IMR-90 (cell line): ENCODE measurements around the gene LONRF3. TPM values are rescaled to one million over a fixed set of nuclear protein-coding genes. Genes with fewer than 3 reads are reported as not detected.

ENCODE experiments used
- ATAC-seq: fragments of 200-7000 bp; cut with Tn5 transposase; 2 replicates; pipeline ENCODE4 v1.9.1; 2020; ENCODE audit warnings: low read depth, mild to moderate bottlenecking, moderate library complexity
- BruUV-seq: library from RNA; stranded (reverse); fragments of 400-500 nt; replicated peaks from 2 replicates; lab custom pipeline; 2021; lab: Mats Ljungman, UMichigan
- CTCF ChIA-PET: fragments of 300-600 bp; formaldehyde crosslinking; extraction: SDS; loops from one replicate; lab custom pipeline; 2021; ENCODE audit warnings: antibody characterized with exemption; lab: Yijun Ruan, JAX
- POLR2A ChIA-PET: fragments of 300-600 bp; sonication (Branson Sonifier 250); formaldehyde crosslinking; loops from one replicate; lab custom pipeline; 2022; ENCODE audit warnings: antibody characterized with exemption; ENCODE audit not compliant: unreplicated experiment; lab: Charles Lee
- DNase-seq: peaks from one replicate; pipeline ENCODE4 v3.0.0; 2013
- H2AFZ ChIP-seq: replicated peaks from 2 replicates; pipeline ENCODE3; 2013; ENCODE audit warnings: low read length, mild to moderate bottlenecking; ENCODE audit not compliant: poor library complexity
- H2AK5ac ChIP-seq: 2 replicates; pipeline ENCODE4 v1.6.1; 2013; ENCODE audit warnings: low read depth, low read length, inconsistent platforms
- H2AK9ac ChIP-seq: replicated peaks from 2 replicates; pipeline ENCODE3; 2013; ENCODE audit warnings: mild to moderate bottlenecking, low read depth, low read length, moderate library complexity; ENCODE audit not compliant: poor library complexity
- H2BK120ac ChIP-seq: 2 replicates; pipeline ENCODE4 v1.6.1; 2013; ENCODE audit warnings: low read depth, low read length, inconsistent platforms
- H2BK15ac ChIP-seq: 3 replicates; pipeline ENCODE4 v1.6.1; 2013; ENCODE audit warnings: low read depth, low read length, inconsistent platforms
- H2BK20ac ChIP-seq: 2 replicates; pipeline ENCODE4 v1.6.1; 2013; ENCODE audit warnings: low read depth, mild to moderate bottlenecking, inconsistent platforms, low read length, moderate library complexity
- H2BK5ac ChIP-seq: 2 replicates; pipeline ENCODE4 v1.6.1; 2013; ENCODE audit warnings: mild to moderate bottlenecking, low read depth, low read length, inconsistent platforms; ENCODE audit not compliant: poor library complexity, severe bottlenecking
- H3K14ac ChIP-seq: replicated peaks from 2 replicates; pipeline ENCODE4 v1.6.1; 2013; ENCODE audit warnings: low read depth, low read length, inconsistent platforms
- H3K18ac ChIP-seq: 2 replicates; pipeline ENCODE4 v1.6.1; 2013; ENCODE audit warnings: low read depth, low read length, control low read depth
- H3K23ac ChIP-seq: 2 replicates; pipeline ENCODE4 v1.6.1; 2013; ENCODE audit warnings: low read depth, low read length, inconsistent platforms
- H3K27ac ChIP-seq: 2 replicates; pipeline ENCODE4 v1.5.1; 2013; ENCODE audit warnings: mild to moderate bottlenecking, control low read depth, low read length; ENCODE audit not compliant: insufficient read depth
- H3K27me3 ChIP-seq: 2 replicates; pipeline ENCODE4 v1.6.1; 2013; ENCODE audit warnings: low read length; ENCODE audit not compliant: control insufficient read depth, insufficient read depth
- H3K36me3 ChIP-seq: 2 replicates; pipeline ENCODE4 v1.6.1; 2013; ENCODE audit warnings: low read length, mixed read lengths; ENCODE audit not compliant: control insufficient read depth, insufficient read depth
- H3K4ac ChIP-seq: 2 replicates; pipeline ENCODE4 v1.6.1; 2013; ENCODE audit warnings: low read depth, low read length, inconsistent platforms
- H3K4me1 ChIP-seq: 2 replicates; pipeline ENCODE4 v1.6.1; 2013; ENCODE audit warnings: low read length, mixed read lengths; ENCODE audit not compliant: control insufficient read depth, insufficient read depth
- H3K4me2 ChIP-seq: 2 replicates; pipeline ENCODE4 v1.6.1; 2013; ENCODE audit warnings: low read depth, mild to moderate bottlenecking, control low read depth, low read length, moderate library complexity
- H3K4me3 ChIP-seq: 2 replicates; pipeline ENCODE4 v1.5.1; 2013; ENCODE audit warnings: low read depth, mild to moderate bottlenecking, control low read depth, low read length, moderate library complexity; ENCODE audit not compliant: insufficient read depth
- H3K56ac ChIP-seq: 2 replicates; pipeline ENCODE4 v1.6.1; 2013; ENCODE audit warnings: low read length, inconsistent platforms; ENCODE audit not compliant: insufficient read depth; ENCODE audit errors: extremely low read depth
- H3K79me1 ChIP-seq, 2 experiments: 2 replicates each; pipeline ENCODE4 v1.6.1; 2013; ENCODE audit warnings: low read length in 2 of 2, inconsistent platforms in 1 of 2, low read depth in 1 of 2
- H3K9ac ChIP-seq: 2 replicates; pipeline ENCODE4 v1.6.1; 2013; ENCODE audit warnings: low read depth, low read length, control low read depth
- H3K9me1 ChIP-seq: 2 replicates; pipeline ENCODE4 v1.6.1; 2013; ENCODE audit warnings: low read length, inconsistent platforms; ENCODE audit not compliant: insufficient read depth
- H3K9me3 ChIP-seq: 2 replicates; pipeline ENCODE4 v1.6.1; 2013; ENCODE audit warnings: low read length; ENCODE audit not compliant: control insufficient read depth, insufficient read depth
- H4K20me1 ChIP-seq: 2 replicates; pipeline ENCODE4 v1.6.1; 2013; ENCODE audit warnings: low read length, inconsistent platforms; ENCODE audit not compliant: insufficient read depth
- H4K5ac ChIP-seq: 2 replicates; pipeline ENCODE4 v1.6.1; 2013; ENCODE audit warnings: mild to moderate bottlenecking, low read depth, low read length, control low read depth
- H4K8ac ChIP-seq, 2 experiments: 2 replicates each; pipeline ENCODE4 v1.6.1; 2013; ENCODE audit warnings: low read depth in 2 of 2, low read length in 2 of 2, control low read depth in 1 of 2, inconsistent platforms in 1 of 2
- H4K91ac ChIP-seq: 2 replicates; pipeline ENCODE4 v1.6.1; 2013; ENCODE audit warnings: low read depth, low read length, inconsistent platforms; ENCODE audit not compliant: insufficient read depth
- BHLHE40 ChIP-seq: fragments of 150-350 bp; IDR thresholded peaks from 2 replicates; pipeline ENCODE4 v1.6.1; 2016; ENCODE audit warnings: mild to moderate bottlenecking, low read depth, low read length
- CEBPB ChIP-seq: IDR thresholded peaks from 2 replicates; pipeline ENCODE4 v1.6.1; 2012; ENCODE audit warnings: low read depth, low read length, improper control_type of control experiment
- CHD1 ChIP-seq: IDR thresholded peaks from 2 replicates; pipeline ENCODE4 v1.6.1; 2012; ENCODE audit warnings: low read depth, low read length, improper control_type of control experiment
- CTCF ChIP-seq: conservative IDR thresholded peaks from 2 replicates; pipeline ENCODE4 v1.5.1; 2012; ENCODE audit warnings: mild to moderate bottlenecking, low read depth, low read length, improper control_type of control experiment
- ELK1 ChIP-seq: fragments of 150-350 bp; IDR thresholded peaks from 2 replicates; pipeline ENCODE4 v1.6.1; 2016; ENCODE audit warnings: low read depth, mild to moderate bottlenecking, low read length, moderate library complexity, borderline replicate concordance
- FOS ChIP-seq: fragments of 150-350 bp; IDR thresholded peaks from 2 replicates; pipeline ENCODE4 v1.6.1; 2016; ENCODE audit warnings: low read depth, low read length
- MAFK ChIP-seq: IDR thresholded peaks from 2 replicates; pipeline ENCODE4 v1.6.1; 2012; ENCODE audit warnings: low read depth, low read length, improper control_type of control experiment
- MAZ ChIP-seq: IDR thresholded peaks from 2 replicates; pipeline ENCODE4 v1.6.1; 2012; ENCODE audit warnings: low read depth, mild to moderate bottlenecking, low read length, improper control_type of control experiment, moderate library complexity, borderline replicate concordance
- MXI1 ChIP-seq: IDR thresholded peaks from 2 replicates; pipeline ENCODE4 v1.6.1; 2012; ENCODE audit warnings: low read depth, mild to moderate bottlenecking, low read length, moderate library complexity, borderline replicate concordance
- NFE2L2 ChIP-seq: fragments of 150-350 bp; IDR thresholded peaks from 2 replicates; pipeline ENCODE4 v1.6.1; 2016; ENCODE audit warnings: low read depth, mild to moderate bottlenecking, low read length
- POLR2A ChIP-seq: IDR thresholded peaks from 2 replicates; pipeline ENCODE4 v1.6.1; 2012; ENCODE audit warnings: mild to moderate bottlenecking, low read depth, low read length
- RAD21 ChIP-seq: IDR thresholded peaks from 2 replicates; pipeline ENCODE4 v1.6.1; 2012; ENCODE audit warnings: low read length, improper control_type of control experiment
- RCOR1 ChIP-seq: IDR thresholded peaks from 2 replicates; pipeline ENCODE4 v1.6.1; 2012; ENCODE audit warnings: mild to moderate bottlenecking, low read length, improper control_type of control experiment; ENCODE audit not compliant: insufficient replicate concordance
- RFX5 ChIP-seq: IDR thresholded peaks from 2 replicates; pipeline ENCODE4 v1.8.0; 2012; ENCODE audit warnings: low read depth, mild to moderate bottlenecking, low read length, moderate library complexity
- SMC3 ChIP-seq: fragments of 150-350 bp; IDR thresholded peaks from 2 replicates; pipeline ENCODE4 v1.6.1; 2016; ENCODE audit warnings: low read depth, mild to moderate bottlenecking, antibody characterized with exemption, low read length, moderate library complexity
- USF2 ChIP-seq: fragments of 150-350 bp; IDR thresholded peaks from 2 replicates; pipeline ENCODE4 v1.6.1; 2017; ENCODE audit warnings: mild to moderate bottlenecking, antibody characterized with exemption, low read length, low read depth
- WGBS, 2 experiments: methylation state at CpG; one replicate each; pipeline versions ENCODE4 v1.1.5 to v1.1.7; 2013; ENCODE audit warnings: missing lambda C conversion rate in 2 of 2; ENCODE audit not compliant: insufficient read length in 1 of 2; ENCODE audit errors: extremely low coverage in 2 of 2; 5-methylcytosine and 5-hydroxymethylcytosine counted together
- dilution Hi-C: fragments of 300-500 bp; cut with HindIII; formaldehyde crosslinking; loops from one replicate; pipeline ENCODE4 v1.14.3; 2018; ENCODE audit warnings: low sequenced_read_pairs; ENCODE audit not compliant: unreplicated experiment
- in situ Hi-C: fragments of 300-500 bp; cut with MboI; formaldehyde crosslinking; loops from 3 replicates; pipeline ENCODE4 v1.14.3; 2019; ENCODE audit warnings: low sequenced_read_pairs, inconsistent platforms, mixed read lengths
- intact Hi-C: fragments of 100-400 bp; cut with micrococcal nuclease; formaldehyde crosslinking; loops from 2 replicates; pipeline ENCODE4 v1.10.0; 2022
- polyA plus RNA-seq, 3 experiments: library from polyadenylated mRNA; depleted of rRNA; stranded (reverse); fragments of >200 nt; gene quantifications; 2 replicates each; pipeline ENCODE4 v1.2.3, GENCODE V29; 2012; ENCODE audit warnings: low replicate concordance in 1 of 3
- total RNA-seq: library from RNA; depleted of rRNA; stranded (reverse); fragments of >200 nt; gene quantifications from 2 replicates; pipeline ENCODE4 v1.2.3, GENCODE V29; 2012

The LONRF3 gene
- total and polyA plus RNA-seq, 2 of the 4 experiments (the other 2 are of a cell fraction): not detected

GRCh38 chrX:118941147-118941546, 33.3 kb upstream of the LONRF3 start:
- WGBS, 2 experiments: no CpG with 5 or more reads among the region's 2 CpGs
- no peak overlapping the region for H2BK15ac ChIP-seq

More at GRCh38 chrX:118941147-118941546, 33.3 kb upstream of the LONRF3 start:
- Histone ChIP-seq H3K4ac (no peak overlapping the region), H2AFZ (no peak overlapping the region), H3K56ac (no peak overlapping the region), H3K36me3 (no peaks in the 10 kb centered on the region), H3K27ac (no peak overlapping the region), H3K18ac (no peak overlapping the region), H3K4me3 (no peak overlapping the region), H4K8ac (no peak overlapping the region), H3K79me1 (no peaks in the 10 kb centered on the region), H3K4me1 (no peaks in the 10 kb centered on the region), H4K91ac (no peak overlapping the region), H3K9me1 (no peaks in the 10 kb centered on the region), H3K23ac (no peak overlapping the region), H4K5ac (no peak overlapping the region), H3K14ac (no peak overlapping the region), H3K27me3 (no peaks in the 10 kb centered on the region), H2AK9ac (no peak overlapping the region), H2BK120ac (no peak overlapping the region), H3K4me2 (no peak overlapping the region), H2BK20ac (no peak overlapping the region), H3K9me3 (no peaks in the 10 kb centered on the region), H2AK5ac (no peak overlapping the region), H3K9ac (no peak overlapping the region), H4K20me1 (no peaks in the 10 kb centered on the region), H2BK5ac (no peak overlapping the region)
- TF ChIP-seq CHD1 (no peak), FOS (no peak), RFX5 (no peak), RCOR1 (no peak), SMC3 (no peak), MAFK (no peak), CEBPB (no peak), NFE2L2 (no peak), USF2 (no peak), MXI1 (no peak), ELK1 (no peak), RAD21 (no peak), MAZ (no peak), POLR2A (no peak), CTCF (no peak), BHLHE40 (no peak)
- no peak for DNase-seq
- ChIA-PET POLR2A (no interaction called here), CTCF (no interaction called here)
- no peak for ATAC-seq
- dilution Hi-C loops: no loop called here
- BruUV-seq: no TSS peak
- intact Hi-C loops: no loop called here
- in situ Hi-C loops: no loop called here
